GM21786 (cell line): ENCODE data around the gene BMPR2.
"Not testable (repeated sequence)": the region's sequence is repeated elsewhere in the genome, so short reads cannot be mapped to it uniquely, and the experiment has no call there.

ENCODE experiments used
- ATAC-seq: cut with Tn5 transposase; IDR thresholded peaks from one replicate; pipeline ENCODE4 v1.9.1; 2021; ENCODE audit not compliant: unreplicated experiment

Gene BMPR2

DNA sequence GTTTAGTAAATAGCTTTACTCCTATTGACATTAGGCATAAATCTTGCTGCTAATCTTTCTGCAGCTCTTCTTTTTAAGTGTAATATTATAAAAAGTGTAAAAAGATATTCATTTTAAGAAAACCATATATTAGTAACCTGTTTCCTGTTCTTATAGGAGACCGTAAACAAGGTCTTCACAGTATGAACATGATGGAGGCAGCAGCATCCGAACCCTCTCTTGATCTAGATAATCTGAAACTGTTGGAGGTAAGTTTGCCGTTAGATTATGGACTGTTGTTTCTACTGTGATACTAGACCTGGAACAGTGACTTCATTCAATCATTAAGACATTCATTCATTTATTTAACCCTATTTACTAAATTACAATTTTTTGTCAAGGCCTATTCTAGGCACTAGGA is 138.6 kb downstream of the BMPR2 start:
- ATAC-seq, result no peak

DNA sequence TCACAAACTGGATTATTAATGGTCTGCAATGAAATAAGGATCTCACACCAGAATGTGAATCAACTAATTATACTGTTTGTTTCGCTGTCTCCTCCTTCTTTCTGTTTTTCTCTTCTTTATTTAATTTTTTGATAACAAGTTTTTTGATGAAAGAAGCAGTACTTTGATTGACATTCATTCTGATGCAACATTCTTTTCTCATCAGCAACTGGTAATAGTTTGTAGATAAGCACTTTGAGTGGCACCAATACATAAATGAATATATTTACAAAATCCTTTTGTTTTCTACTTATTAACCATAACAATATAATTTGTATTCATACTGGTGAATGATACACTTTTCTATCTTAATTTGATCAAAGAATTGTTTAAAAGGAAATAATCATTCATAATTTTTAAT is 143.3 kb downstream of the BMPR2 start:
- no peak for ATAC-seq

DNA sequence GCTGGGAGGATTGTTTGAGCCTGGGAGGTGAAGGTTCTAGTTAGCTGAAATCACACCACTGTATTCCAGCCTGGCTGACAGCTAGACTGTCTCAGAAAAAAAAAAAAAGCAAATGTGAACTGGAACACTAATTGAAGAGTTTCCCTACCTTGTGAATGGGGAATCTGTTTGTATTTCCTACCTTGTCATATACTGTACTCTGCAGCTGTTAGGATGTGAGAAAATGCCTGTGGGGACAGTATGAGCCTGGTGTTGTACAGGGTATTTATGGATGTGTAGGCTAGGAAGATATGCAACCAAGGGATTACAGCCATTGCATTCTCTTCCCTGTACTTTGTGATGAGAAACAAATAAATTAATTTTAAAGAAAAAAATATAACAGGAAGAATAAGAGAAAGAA is 145.3 kb downstream of the BMPR2 start:
- ATAC-seq, result no peak

DNA sequence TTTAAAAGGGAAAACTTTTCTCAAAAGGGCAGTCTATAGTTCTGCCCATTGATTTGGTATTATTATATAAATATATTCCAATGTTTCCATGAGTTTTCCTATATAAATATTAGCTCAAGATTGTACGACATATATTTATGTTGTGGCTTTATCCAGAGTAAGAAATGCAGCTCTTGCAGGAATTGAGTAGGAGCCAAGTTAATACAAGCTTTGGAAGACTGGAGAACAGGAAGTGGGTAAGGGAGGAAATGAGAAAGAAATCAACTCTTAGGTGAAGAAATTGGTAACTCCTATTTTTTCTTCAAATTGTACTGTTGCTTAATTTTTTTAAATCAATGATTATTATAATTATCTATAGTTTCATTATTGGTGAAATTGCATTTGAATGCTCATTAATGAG is 153.3 kb downstream of the BMPR2 start:
- ATAC-seq, result no peak

DNA sequence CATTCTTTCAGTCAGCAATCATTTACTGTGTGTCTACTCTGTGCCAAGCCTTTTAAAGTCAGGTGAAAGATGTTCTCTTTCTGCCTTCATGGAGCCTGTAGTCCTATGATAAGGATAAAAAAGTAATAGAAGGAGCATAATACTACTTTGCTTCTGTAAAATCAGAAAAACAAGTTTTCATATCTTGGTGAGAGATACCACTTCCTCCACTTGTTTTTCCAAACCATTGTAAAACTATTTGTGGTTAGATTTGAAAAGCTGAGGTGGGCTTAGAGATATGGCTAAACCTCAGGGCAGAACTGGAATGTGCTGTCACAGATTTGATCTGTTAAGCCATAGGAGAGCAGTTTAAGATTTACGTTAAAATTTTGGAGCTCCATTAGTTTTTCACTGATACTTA is 153.9 kb downstream of the BMPR2 start:
- ATAC-seq, result no peak

DNA sequence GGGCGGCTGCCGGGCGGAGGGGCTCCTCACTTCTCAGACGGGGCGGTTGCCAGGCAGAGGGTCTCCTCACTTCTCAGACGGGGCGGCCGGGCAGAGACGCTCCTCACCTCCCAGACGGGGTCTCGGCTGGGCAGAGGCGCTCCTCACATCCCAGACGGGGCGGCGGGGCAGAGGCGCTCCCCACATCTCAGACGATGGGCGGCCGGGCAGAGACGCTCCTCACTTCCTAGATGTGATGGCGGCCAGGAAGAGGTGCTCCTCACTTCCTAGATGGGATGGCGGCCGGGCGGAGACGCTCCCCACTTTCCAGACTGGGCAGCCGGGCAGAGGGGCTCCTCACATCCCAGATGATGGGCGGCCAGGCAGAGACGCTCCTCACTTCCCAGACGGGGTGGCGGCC is 159.2 kb downstream of the BMPR2 start:
- ATAC-seq, result not testable (repeated sequence)

DNA sequence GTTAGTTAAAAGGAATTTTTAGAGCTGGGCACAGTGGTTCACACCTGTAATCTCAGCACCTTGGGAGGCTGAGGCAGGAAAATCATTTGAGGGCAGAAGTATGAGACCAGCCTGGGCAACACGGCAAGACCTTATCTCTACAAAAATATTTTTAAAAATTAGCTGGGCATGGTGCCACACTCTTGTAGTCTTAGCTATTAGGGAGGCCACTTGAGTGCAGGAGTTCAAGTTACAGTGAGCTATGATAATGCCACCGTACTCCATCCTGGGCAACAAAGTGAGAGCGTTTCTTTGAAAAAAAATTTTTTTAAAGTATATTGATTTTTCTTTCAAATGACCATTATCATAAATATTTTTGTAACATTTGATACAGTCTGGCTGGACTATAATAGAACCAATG is 165.0 kb downstream of the BMPR2 start:
- ATAC-seq, result no peak

DNA sequence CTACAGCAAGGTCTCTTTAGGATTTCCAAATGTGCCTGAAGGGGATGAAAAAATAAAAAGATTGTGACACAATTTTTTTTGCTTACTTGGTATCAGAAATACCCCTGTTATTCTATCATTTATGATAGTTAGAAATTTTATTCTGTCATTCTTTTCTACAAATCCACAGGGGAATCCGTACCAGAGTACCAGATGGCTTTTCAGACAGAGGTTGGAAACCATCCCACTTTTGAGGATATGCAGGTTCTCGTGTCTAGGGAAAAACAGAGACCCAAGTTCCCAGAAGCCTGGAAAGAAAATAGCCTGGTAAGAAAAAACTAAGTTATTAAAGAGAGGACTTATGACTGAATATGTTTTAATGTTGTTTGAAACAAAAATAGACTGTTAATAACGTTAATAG is 166.0 kb downstream of the BMPR2 start:
- ATAC-seq, result no peak

DNA sequence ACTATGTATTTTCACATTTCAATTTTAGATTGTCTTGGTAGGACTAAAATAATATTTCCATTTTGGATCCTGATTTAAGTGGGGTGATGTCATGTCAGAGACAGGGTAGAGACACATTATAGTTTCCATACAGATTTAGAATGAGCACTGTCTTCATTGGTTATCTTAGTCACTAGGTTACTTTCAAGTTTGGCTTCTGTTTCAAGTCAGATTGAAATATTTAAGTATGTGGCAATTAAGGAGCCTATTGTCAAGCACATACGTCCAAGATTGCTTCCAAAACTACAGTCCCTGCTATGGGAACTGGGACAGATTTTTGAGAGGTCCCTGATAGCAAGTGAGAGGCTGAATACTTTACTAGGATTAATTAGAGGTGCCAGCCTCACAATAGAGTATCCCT is 169.4 kb downstream of the BMPR2 start:
- no peak for ATAC-seq

DNA sequence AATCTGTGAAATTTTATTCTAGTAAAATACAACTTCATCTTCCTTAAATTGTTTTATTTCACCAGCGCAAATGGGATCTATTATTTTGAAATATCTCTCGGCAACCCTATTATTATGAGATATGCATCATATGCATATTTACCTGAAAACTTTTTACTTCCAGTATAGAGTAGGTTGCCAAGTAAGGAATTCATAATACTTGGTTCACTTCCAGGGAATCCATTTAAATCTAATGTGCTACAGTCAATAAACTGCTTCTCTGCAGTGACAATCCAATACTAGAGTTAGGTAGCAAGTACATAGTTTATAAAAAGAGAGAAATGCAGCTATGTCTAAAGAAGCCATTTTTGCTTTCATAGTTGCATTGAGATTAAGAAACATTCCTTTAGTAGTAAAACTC is 169.8 kb downstream of the BMPR2 start:
- ATAC-seq, result no peak

DNA sequence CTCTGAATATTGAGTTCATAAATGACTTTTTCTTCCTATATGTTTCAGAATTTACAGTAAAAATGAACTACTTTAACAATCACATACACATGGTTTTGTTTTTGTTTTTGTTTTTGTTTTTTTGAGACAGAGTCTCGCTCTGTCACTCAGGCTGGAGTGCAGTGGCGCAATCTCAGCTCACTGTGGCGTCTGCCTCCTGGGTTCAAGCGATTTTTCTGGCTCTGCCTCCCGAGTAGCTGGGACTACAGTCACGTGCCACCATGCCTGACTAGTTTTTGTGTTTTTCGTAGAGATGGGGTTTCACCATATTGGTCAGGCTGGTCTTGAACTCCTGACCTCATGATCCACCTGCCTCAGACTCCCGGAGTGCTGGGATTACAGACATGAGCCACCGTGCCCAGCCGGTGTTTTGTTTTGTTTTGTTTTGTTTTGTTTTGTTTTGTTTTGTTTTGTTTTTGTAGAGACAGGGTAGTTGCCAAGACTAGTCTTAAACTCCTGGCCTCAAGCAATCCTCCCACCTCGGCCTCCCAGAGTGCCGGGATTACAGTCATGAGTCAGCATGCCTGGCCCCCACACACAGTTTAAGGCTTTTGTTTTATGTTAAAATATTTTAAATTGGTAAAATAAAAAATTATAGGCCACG is 170.5 kb downstream of the BMPR2 start:
- not testable (repeated sequence) for ATAC-seq

DNA sequence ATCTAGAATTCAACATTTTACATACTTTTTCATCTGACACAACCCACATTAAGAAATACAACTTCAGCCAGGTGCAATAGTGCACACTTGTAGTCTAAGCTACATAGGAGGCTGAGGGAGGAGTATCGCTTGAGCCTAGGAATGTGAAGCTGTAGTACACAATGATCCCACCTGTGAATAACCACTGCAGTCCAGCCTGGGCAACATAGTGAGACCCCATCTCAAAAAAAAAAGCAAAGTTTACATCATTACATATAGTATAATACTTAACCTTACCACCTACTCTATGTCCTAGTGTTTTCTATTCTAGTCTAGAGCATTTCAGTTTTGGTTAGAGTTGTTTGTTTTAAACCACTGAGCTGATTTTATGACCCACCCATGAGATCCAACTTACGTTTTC is 172.1 kb downstream of the BMPR2 start:
- no peak for ATAC-seq

DNA sequence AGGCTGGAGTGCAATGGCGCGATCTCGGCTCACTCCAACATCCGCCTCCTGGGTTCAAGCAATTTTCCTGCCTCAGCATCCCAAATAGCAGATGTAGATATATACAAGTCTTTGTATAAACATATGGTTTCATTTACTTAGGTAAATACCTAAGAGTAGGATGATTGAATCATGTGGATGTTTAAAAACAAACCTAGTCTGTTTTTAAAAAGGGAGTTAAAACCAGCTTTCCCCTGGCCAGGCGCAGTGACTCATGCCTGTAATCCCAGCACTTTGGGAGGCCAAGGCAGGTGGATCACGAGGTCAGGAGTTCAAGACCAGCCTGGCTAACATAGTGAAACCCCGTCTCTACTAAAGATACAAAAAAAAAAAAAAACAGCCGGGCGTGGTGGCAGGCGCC is 174.9 kb downstream of the BMPR2 start:
- ATAC-seq, result not testable (repeated sequence)

DNA sequence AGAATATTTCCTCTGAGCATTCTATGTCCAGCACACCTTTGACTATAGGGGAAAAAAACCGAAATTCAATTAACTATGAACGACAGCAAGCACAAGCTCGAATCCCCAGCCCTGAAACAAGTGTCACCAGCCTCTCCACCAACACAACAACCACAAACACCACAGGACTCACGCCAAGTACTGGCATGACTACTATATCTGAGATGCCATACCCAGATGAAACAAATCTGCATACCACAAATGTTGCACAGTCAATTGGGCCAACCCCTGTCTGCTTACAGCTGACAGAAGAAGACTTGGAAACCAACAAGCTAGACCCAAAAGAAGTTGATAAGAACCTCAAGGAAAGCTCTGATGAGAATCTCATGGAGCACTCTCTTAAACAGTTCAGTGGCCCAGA is 179.2 kb downstream of the BMPR2 start:
- no peak for ATAC-seq

DNA sequence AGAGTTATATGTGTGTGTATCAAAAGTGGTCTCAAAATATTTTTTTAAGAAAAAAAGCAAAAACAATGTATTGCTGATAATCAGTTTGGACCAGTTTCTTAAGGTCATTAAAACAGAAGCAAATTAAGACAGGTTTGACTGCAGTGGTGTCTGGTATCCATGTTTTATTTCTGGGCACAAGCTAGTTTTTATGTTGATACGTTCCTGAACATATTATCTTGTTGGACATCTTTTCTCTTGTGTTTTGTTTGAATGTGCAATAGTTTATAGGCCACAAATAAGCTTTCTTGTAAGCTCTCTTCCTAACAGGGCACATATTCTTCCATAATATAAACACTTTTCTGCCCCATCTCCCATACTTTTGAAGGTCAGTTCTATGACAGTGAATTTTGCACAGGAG is 184.1 kb downstream of the BMPR2 start:
- ATAC-seq, result no peak

DNA sequence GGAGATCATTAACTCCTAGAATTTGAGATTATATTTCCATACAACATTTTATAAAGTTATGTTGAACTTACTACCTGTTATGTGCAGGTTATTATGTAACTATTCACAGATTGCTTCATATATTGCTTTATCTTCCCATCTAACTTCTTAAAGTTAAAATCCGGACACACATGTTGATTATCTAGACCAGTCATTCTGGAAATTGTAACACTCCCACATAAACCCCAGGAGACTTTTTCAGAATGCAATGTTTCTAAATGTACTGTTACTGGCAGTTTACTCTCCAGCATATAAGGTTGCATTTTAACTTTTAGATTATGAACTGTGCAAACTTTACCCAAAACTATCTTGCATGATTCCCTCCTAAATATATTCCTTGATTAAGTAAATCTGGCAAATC is 188.1 kb downstream of the BMPR2 start:
- no peak for ATAC-seq

DNA sequence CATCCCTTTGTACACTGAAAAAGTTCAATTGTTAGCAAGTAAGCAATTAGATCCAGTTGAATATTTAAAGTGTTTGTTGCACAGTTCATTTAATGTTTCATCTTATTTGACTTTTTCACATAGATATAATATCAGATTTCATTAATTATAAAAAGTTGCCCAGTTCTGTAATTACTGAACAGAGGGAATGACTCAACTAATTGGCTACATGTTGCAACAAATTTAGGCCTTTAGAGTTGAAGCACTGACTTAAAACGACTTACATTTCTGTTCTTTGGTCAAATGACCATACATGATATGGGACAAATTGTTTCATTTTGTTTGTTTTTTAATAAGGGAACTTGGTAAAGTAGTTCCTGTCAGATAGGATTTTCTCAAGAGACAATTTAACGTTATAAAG is 190.2 kb downstream of the BMPR2 start:
- ATAC-seq, result no peak

DNA sequence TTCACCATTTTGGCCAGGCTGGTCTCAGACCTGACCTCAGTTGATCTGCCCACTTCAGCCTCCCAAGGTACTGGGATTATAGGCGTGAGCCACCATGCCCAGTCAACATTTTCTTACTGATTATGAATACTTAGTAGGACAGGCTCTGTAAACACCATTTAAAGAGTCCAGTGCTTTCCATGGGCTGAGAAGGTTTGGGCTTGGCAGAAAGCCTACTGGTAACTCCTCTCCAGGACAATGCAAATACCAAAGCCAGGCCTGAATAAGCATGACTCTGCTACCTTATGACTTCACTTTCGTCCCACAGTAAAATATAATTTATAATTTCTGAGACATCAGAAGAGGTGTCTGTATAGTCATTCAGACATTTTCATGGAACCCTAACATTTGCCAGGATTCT is 198.4 kb downstream of the BMPR2 start:
- ATAC-seq, result no peak

DNA sequence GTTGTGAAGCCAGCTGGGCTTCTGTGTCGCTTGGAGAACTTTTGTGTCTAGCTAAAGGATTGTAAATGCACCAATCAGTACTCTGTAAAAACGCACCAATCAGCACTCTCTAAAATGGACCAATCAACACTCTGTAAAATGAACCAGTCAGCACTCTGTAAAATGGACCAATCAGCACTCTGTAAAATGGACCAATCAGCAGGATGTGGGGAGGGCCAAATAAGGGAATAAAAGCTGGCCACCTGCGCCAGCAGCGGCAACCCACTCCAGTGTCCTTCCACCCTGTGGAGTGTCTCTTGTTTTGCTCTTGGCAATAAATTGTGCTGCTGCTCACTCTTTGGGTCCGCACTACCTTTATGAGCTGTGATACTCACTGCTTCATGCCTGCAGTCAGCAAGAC is 199.1 kb downstream of the BMPR2 start:
- ATAC-seq, result not testable (repeated sequence)

DNA sequence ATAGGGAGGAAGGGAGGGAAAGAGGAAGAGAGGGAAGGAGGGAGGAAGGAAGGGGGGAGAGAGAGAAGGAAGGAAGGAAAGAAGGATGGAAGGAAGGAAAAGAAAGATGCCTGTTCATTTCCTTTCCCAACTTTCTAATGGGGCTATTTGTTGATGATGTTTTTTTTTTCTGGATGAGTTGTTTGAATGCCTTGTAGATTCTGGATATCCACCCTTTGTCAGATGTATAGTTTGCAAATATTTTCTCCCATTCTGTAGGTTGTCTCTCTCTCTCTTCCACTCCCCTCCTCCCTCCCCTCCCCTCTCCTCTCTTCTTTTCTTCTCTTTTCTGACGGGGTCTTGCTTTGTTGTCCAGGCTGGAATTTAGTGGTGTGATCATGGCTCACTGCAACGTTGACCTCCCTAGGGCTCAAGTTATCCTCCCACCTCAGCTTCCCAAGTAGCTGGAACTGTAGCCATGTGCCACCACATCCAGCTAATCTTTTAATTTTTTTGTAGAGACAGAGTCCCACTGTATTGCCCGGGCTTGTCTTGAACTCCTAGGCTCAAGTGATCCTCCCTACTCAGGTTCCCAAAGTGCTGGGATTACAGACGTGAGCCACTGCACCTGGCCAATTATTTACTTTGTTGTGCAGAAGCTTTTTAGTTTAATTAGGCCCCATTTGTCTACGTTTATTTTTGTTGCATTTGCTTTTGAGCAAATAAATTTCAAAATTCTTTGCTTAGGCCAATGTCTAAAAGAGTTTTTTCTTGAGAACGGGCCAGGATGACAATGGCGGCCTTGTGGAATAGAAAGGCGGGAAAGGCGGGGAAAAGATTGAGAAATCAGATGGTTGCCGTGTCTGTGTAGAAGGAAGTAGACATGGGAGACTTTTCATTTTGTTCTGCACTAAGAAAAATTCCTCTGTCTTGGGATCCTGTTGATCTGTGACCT is 201.4 kb downstream of the BMPR2 start:
- ATAC-seq, result no peak

DNA sequence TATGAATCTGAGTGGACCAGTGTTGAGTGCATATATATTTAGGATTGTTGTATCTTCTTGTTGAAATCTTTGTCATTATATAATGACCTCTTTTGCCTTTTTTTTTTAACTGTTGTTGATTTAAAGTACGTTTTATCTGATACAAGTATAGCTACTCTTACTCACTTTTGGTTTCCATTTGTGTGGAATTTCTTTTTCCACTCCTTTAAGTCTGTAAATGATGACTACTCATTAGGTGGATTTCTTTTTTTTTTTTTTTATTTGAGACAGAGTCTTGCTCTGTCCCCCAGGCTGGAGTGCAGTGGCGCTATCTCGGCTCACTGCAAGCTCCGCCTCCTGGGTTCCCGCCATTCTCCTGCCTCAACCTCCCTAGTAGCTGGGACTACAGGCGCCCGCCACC is 206.7 kb downstream of the BMPR2 start:
- ATAC-seq, result not testable (repeated sequence)

DNA sequence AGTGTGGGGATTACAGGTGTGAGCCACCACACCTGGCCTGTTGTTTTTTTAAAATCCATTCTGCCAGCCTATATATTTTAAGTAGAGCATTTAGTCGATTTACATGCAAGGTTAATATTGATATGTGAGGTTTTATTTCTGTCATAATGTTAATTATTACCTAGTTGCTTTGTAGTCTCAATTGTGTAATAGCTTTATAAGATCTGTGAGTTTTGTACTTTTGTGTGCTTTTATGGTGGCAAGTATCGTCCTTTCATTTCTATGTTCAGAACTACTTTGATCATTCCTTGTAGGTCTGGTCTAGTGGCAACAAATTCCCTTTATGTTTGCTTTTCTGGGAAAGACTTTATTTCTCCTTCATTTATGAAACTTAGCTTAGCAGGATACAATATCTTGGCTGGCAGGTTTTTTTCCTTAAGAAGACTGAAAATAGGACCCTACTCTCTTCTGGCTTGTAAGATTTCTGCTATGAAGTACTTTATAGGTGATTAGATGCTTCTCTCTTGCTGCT is 207.6 kb downstream of the BMPR2 start:
- no peak for ATAC-seq
